DMS 273 (cell line): ENCODE measurements around the gene CLIC3.

Source experiments
- DNase-seq: peaks from one replicate; lab custom pipeline; 2025; ENCODE audit not compliant: unreplicated experiment; lab: John Stamatoyannopoulos, UW

CLIC3 gene

DNA sequence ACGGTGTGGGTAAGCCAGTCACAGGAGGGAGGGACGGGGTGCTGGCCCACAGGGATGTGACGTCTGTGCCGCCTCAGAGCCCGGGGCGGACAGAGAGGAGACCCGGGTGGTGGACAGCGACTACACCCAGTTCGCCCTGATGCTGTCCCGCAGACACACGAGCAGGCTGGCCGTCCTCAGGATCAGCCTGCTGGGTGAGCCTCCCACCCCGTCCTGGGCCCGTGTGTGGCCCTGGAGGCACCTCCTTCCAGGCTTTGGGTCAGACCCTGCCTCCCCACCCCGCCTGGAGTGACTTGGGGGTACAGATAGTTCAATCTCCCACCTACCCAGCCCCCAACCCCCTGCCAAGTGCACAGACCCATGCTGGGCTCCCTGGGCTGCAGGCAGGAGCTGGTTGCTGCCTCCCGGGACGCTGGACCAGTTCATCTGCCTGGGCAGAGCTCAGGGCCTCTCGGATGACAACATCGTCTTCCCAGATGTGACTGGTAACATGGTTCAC is 42.5 kb downstream of the CLIC3 start:
- DNase-seq: no peak

DNA sequence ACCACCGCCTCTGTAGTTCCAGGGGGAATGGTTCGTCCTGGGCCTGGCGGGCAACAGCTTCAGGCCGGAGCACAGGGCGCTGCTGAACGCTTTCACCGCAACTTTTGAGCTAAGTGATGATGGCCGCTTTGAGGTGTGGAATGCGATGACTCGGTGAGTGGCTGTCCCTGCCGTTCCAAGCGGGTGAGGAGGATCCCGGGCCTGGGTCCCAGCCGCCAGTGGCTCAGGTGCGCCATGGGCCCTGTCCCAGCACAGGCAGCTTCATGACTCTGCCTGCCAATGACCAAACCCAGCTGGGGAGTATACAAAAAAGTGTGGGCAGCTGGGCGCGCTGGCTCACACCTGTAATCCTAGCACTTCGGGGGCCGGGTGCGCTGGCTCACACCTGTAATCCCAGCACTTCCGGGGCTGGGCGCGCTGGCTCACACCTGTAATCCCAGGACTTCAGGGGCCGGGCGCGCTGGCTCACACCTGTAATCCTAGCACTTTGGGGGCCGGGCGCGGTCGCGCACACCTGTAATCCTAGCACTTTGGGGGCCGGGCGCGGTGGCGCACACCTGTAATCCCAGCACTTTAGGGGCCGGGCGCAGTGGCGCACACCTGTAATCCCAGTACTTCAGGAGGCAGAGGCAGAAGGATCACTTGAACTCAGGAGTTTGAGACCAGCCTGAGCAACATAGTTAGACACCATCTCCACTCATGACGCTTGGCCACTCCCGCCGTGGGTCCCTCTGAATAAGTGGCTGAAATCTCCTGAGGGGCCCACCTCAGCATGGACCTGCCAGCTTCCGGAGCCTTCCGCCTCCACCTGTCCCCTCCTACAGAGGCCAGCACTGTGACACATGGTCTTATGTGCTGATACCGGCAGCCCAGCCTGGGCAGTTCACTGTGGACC is 43.2 kb downstream of the CLIC3 start:
- DNase-seq: no peak

DNA sequence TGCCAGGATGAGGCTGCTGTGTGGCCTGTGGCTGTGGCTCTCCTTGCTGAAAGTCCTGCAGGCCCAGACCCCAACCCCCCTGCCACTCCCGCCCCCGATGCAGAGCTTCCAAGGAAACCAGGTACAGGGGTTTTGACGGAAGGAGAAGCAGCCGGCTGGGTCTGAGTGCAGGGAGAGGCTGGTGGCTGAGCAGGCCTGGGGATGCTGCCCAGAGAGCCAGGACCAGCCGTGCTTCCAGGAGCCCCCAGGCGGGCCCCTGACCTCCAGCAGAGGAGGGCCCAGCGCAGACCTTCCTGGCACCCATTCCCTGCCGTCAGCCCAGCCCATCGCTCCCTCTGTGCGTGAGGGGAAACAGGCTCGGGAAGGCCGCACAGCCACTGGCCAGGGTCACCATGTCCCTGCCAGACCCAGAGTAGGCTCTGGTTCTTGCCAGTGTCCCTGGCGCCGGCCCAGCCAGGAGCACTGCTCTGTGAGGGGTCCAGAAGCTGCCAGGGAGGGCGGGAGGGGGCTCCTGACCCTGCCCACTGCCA is 44.0 kb downstream of the CLIC3 start:
- no peak for DNase-seq

DNA sequence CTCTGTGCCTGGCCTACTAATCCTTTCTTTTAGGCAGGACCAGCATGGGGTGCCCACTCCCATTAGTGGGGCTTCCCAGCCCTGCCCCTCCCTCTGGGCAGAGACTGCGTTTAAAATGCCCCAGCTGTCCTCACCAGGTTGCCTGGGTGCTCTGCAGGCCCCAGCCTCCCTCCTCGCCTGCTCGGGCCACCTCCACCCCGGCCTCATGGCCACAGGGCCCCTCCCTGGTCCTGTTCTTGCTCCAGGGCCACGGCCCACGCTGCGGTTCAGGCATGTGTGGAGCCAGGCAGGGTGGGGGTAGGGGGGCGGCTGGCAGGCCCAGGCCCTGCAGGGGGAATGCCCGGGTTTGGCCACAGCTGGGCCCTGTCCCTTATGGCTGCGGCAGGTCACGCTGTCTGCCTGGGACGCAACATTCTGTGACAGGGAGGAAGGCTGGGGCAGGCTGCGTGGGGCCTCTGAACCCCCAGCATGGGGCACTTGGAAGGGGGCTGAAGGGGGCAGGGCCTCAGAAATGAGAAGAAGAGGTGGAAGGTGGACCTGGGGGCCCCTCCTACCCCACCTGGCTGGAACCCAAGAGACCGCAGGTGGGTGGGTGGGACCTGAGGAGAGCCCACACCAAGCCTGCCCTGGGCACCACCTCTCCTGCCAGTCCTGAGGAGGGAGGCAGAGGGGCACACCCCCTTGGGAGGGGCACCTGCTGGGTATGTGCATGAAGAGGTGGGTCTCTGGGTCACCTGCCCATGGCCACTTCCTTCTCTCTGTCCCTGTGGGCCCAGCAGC is 44.6 kb downstream of the CLIC3 start, which contains the start of gene LCN12:
Gene LCN12 (plus strand): TSS at position 733 of the 780 bp plus-strand sequence. CDS start 55 bp downstream, outside the sequence.
- no peak for DNase-seq

DNA sequence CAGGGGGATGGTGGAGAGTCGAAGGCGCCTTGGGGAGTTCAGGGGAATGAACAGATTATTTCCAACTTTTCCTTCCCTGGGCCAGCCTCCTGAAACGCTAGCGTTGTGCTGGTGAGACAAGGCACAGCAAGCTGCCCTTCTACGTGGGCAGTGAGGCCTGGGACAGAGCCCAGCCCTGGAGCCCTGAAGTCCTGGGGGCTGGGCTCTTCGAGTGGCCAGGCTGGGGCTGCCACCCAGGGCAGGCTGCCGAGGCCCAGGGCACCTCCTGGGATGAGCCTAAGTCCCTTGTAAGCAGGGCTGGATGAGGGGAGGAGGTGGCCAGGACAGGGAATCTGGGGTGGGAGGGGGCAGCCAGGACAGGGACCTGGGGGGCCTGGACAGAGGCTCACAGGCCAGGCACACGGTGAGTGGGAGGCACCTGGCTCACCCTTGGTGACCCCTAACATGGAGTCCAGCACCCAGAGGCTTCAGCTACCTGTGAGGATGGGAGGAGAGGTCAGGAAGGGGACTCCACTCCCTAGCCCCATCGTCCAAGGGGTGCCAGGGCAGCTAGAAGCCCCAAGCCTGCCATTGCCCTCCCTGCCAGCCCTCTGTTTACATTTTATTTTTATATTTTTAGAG is 45.6 kb downstream of the CLIC3 start:
- no peak for DNase-seq

DNA sequence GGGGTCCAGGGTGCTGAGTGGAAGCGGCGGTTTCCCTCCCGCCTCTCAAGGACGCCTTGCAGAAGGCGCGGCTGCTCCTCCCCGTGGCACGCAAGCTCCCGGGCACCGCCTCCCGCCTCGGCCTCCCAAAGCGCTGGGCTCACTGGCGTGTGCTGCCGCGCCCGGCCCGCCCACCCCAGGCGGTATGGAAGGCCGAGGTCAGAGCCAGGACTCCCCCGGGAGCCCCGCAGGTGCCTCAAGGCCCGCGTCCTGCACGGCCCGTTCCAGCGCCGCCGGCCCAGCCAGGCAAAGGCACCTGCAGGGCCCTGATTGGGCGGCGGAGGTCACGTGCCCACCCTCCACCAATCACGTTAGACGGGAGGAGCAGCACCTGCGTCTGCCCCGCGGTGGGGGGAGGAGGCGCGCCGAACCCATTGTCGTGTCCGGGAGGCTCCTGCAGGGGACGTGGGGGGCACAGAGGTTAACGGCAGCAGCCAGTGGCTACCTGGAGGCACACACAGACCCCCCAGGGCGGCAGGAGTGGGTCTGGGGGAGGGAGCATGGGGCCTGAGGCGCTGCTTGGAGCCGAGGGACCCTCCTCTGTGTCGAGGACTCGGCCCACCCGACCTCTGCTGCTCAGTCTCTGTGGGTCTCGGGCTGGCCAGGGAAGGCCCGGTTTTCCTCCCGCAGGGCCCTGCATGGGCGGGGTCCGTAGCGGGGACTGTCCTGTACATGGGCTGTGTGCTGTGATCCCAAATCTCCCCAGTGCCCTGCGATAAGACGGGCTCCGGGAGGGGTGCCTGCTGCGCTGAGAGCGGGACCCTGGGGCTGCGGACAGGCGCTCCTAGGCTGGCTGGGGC is 46.3 kb downstream of the CLIC3 start:
- peak; percentile 91 for DNase-seq

DNA sequence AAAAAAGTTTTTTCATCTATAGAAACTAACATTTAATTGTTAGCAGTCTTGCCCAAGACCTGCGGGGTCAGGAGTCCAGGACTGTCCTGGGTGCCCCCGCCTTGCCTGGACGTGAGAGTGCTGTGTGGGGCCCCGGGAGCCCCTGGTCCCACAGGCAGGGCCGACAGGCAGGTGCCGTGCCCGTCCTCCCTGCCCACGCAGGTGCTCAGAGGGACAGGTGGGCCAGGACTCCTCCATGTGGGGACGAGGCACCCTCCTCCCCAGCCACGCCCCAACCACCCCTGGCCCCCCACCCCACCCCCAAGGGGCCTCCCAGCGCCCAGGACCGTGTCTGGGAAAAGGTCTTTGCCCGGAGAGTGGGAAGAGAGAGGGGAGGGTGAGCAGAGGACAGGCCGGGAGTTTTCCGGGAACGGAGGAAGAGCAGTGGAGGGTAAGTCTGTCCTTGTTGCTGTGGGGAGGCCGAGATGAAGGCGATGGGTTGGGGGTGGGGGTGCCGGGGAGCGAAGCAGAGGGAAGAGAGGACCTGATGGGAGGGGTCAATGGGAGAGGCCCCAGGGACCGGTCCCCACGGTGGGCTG is 47.0 kb downstream of the CLIC3 start:
- peak; percentile 66 for DNase-seq

DNA sequence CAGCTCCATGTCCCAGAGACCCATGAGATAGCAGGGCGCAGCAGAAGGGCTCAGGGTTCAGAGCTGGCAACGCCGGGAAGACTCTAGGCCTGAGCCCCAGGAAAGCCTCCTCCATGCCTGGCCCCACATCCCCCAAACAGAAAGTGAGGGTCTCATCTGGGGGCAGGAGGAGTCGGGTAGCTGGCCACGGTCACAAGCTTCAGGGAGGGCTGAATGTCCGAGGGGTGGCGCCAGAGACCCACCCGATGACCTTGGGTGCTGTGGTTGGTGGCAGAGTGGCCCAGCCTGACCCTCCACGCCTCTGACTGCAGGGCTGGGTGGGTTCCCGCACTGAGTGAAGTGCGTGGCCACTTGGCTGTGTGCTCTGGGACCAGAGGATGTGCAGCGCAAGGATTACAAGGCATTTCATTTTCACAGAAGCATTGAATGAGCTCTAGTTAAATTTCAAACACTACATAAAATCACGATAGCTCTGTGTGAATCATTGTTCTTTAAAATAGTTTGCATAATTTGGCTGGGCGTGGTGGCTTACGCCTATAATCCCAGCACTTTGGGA is 48.3 kb downstream of the CLIC3 start:
- DNase-seq: peak; percentile 62

DNA sequence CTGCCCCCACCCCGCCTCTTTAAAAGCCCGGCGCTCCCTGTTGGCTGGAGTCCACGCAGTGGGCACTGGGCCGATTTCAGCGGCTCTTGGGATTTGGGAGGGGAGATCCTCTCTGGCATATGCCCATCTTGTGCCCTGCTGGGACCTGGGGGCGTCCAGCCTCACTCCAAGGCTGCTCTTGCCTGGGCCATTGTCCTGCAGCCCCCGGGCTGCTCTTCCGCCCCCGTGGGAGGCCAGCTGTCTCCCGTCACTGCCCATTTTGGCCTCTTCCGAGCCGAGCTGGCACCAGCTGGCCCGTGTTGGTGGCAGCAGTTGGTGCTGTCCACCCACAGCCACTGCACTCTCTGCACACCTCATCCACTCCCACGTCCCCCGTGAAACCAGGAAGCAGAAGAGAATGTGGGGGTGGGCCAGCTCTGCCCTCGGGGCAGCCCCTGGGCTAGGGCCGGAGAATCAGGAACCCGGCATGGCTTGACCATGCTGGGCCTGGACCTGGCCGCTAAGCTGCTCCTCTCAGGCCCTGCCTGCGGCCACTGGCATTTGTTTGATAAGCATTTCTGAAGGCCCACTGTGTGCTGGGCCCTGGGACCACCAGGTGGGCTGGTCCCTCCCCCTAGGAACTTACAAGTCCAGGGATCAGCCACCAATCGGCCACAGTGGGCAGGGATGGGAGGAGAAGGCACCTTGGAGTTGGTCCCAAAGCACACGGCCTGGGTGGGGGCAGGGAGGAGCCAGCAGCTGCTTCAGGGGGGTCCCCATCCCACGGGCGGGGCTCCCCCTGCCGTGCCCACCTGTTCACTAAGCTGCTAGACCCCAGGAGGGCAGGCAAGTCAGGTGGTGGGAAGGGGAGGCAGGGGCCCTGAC is 49.1 kb downstream of the CLIC3 start:
- no peak for DNase-seq

DNA sequence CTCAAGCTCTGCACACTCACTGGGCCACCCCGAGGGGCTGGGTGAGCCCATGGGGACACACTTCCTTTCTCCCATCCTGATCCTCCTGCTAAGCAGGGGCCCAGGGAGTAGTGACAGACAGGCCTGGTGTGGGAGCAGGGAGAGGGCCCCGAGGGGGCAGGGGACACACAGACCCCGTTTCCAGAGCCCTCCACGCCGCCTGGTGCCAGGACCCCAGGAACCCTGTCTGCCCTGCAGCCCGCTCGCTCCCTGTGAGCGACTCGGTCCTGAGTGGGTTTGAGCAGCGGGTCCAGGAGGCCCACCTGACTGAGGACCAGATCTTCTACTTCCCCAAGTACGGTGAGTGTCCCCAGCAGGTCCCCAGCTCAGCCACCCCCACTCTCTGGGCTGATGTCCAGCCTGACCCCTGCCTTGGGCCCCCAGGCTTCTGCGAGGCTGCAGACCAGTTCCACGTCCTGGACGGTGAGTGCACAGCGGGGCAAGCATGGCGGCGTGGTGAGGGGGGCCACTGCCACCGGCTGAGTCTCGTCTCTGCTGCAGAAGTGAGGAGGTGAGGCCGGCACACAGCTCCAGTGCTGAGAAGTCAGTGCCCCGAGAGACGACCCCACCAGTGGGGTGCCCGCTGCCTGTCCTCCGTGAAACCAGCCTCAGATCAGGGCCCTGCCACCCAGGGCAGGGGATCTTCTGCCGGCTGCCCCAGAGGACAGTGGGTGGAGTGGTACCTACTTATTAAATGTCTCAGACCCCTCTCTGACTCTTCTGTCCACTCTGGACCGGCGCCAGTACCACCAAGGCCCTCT is 49.9 kb downstream of the CLIC3 start:
- no peak for DNase-seq

DNA sequence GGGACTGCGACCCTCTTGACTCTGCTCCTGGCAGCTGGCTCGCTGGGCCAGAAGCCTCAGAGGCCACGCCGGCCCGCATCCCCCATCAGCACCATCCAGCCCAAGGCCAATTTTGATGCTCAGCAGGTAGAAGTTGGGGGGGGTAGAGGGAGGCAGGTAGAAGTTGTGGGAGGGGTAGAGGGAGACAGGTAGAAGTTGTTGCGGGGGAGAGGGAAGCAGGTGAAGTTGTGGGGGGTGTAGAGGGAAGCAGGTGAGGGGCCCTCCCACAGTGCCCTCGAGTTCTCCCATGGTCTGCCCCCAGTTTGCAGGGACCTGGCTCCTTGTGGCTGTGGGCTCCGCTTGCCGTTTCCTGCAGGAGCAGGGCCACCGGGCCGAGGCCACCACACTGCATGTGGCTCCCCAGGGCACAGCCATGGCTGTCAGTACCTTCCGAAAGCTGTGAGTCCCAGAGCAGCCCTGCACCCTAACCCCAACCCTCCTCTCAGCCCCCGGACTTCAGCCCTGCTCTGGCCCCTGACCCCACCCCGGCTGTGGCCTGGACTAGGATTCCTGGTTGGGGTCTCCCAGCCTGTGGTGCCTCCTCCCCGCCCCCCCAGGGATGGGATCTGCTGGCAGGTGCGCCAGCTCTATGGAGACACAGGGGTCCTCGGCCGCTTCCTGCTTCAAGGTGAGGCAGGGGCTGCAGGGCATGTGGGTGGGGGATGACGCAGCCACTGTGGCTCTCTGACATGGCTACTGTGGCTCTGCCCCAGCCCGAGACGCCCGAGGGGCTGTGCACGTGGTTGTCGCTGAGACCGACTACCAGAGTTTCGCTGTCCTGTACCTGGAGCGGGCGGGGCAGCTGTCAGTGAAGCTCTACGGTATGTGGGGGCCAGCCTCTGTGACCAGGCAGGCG is 50.8 kb downstream of the CLIC3 start:
- DNase-seq: no peak
